MM.1S (cell line): ENCODE data around the gene NLRP8.

ENCODE experiments used
- DNase-seq: peaks from one replicate; pipeline ENCODE4 v3.0.0-alpha.2; 2015
- H2AFZ ChIP-seq: fragments of 300-600 bp; sonication (generic); 2 replicates; pipeline ENCODE4 v1.6.0; 2016; ENCODE audit warnings: antibody characterized with exemption, low read length
- H3F3A ChIP-seq: fragments of 300-600 bp; sonication (generic); 2 replicates; pipeline ENCODE4 v1.6.1; 2016; ENCODE audit warnings: mild to moderate bottlenecking, antibody characterized with exemption, low read length, moderate library complexity, mixed read lengths; ENCODE audit not compliant: insufficient read depth
- H3K27ac ChIP-seq: fragments of 300-600 bp; sonication (generic); 2 replicates; pipeline ENCODE4 v1.5.1; 2016; ENCODE audit warnings: mild to moderate bottlenecking, low read length
- H3K27me3 ChIP-seq: fragments of 300-600 bp; sonication (generic); replicated peaks from 2 replicates; pipeline ENCODE4 v1.6.0; 2016; ENCODE audit warnings: low read length; ENCODE audit not compliant: insufficient read depth
- H3K36me3 ChIP-seq: fragments of 300-600 bp; sonication (generic); replicated peaks from 2 replicates; pipeline ENCODE4 v1.6.1; 2016; ENCODE audit warnings: mild to moderate bottlenecking, low read length, mixed read lengths; ENCODE audit not compliant: insufficient read depth
- H3K4me1 ChIP-seq: fragments of 300-600 bp; sonication (generic); 2 replicates; pipeline ENCODE4 v1.6.1; 2016; ENCODE audit warnings: low read length, mixed read lengths
- H3K4me2 ChIP-seq: fragments of 300-600 bp; sonication (generic); 2 replicates; pipeline ENCODE4 v1.6.0; 2016; ENCODE audit warnings: low read depth, low read length
- H3K4me3 ChIP-seq: fragments of 300-600 bp; sonication (generic); 2 replicates; pipeline ENCODE4 v1.5.1; 2016; ENCODE audit warnings: low read length, mixed read lengths
- H3K79me2 ChIP-seq: fragments of 300-600 bp; sonication (generic); 2 replicates; pipeline ENCODE4 v1.6.1; 2016; ENCODE audit warnings: mixed run types, low read length, mixed read lengths
- H3K9ac ChIP-seq: fragments of 300-600 bp; sonication (generic); 2 replicates; pipeline ENCODE4 v1.6.1; 2016; ENCODE audit warnings: low read length, mixed read lengths
- H3K9me2 ChIP-seq: fragments of 300-600 bp; sonication (generic); replicated peaks from 2 replicates; pipeline ENCODE4 v1.6.1; 2016; ENCODE audit warnings: mild to moderate bottlenecking, low read length, mixed read lengths; ENCODE audit not compliant: insufficient read depth
- H3K9me3 ChIP-seq: fragments of 300-600 bp; sonication (generic); replicated peaks from 2 replicates; pipeline ENCODE4 v1.6.1; 2016; ENCODE audit warnings: mild to moderate bottlenecking, low read length, mixed read lengths; ENCODE audit not compliant: insufficient read depth
- H4K20me1 ChIP-seq: fragments of 300-600 bp; sonication (generic); 2 replicates; pipeline ENCODE4 v1.6.1; 2016; ENCODE audit warnings: mild to moderate bottlenecking, low read length, moderate library complexity, mixed read lengths; ENCODE audit not compliant: insufficient read depth
- EZH2 ChIP-seq: fragments of 300-600 bp; sonication (generic); optimal IDR thresholded peaks from 2 replicates; pipeline ENCODE3; 2017; ENCODE audit warnings: low read depth, mild to moderate bottlenecking, antibody characterized with exemption, low read length, mixed read lengths
- EZH2phosphoT487 ChIP-seq: fragments of 300-600 bp; sonication (generic); IDR thresholded peaks from 2 replicates; pipeline ENCODE4 v1.6.1; 2018; ENCODE audit warnings: antibody characterized with exemption, low read length
- TF ChIP-seq, protein P1 (sequence below): fragments of 300-600 bp; sonication (generic); IDR thresholded peaks from 2 replicates; pipeline ENCODE4 v1.5.1; 2016; ENCODE audit warnings: antibody characterized with exemption, low read length, mixed read lengths

Gene NLRP8

GRCh38 chr19:55902080-55902751, 45.4 kb upstream of the NLRP8 start:
- Histone ChIP-seq H3F3A (no peaks in the 10 kb centered on the region), H3K27ac (no peak overlapping the region), H3K9ac (no peak overlapping the region), H3K4me1 (no peaks in the 10 kb centered on the region), H3K36me3 (no peaks in the 10 kb centered on the region), H3K9me2 (no peaks in the 10 kb centered on the region), H3K9me3 (no peaks in the 10 kb centered on the region), H3K4me3 (no peak overlapping the region), H3K4me2 (no peak overlapping the region), H2AFZ (no peak overlapping the region), H4K20me1 (no peaks in the 10 kb centered on the region), H3K27me3 (no peaks in the 10 kb centered on the region), H3K79me2 (no peaks in the 10 kb centered on the region)
- TF ChIP-seq EZH2phosphoT487, result no peak
- TF ChIP-seq, protein P1, sequence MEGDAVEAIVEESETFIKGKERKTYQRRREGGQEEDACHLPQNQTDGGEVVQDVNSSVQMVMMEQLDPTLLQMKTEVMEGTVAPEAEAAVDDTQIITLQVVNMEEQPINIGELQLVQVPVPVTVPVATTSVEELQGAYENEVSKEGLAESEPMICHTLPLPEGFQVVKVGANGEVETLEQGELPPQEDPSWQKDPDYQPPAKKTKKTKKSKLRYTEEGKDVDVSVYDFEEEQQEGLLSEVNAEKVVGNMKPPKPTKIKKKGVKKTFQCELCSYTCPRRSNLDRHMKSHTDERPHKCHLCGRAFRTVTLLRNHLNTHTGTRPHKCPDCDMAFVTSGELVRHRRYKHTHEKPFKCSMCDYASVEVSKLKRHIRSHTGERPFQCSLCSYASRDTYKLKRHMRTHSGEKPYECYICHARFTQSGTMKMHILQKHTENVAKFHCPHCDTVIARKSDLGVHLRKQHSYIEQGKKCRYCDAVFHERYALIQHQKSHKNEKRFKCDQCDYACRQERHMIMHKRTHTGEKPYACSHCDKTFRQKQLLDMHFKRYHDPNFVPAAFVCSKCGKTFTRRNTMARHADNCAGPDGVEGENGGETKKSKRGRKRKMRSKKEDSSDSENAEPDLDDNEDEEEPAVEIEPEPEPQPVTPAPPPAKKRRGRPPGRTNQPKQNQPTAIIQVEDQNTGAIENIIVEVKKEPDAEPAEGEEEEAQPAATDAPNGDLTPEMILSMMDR, result no peak
- no peak for TF ChIP-seq EZH2
- no peak for DNase-seq

DNA sequence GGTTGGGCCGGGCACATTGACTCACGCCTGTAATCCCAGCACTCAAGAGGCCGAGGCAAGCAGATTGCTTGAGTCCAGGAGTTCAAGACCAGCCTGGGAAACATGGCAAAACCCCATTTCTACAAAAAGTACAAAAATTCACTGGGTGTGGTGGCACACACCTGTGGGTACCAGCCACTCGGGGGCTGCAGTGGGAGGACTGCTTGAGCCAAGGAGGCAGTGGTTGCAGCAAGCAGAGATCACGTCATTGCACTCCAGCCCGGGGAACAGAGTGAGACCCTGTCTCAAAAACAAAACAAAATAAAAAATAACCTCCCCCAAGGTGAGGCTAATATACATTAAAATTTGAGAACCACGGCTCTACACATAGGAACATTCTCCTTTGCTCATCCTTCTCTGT, 40.3 kb upstream of the NLRP8 start:
- Histone ChIP-seq H3K4me3 (no peak overlapping the region), H3K4me1 (no peaks in the 10 kb centered on the region), H3F3A (no peaks in the 10 kb centered on the region), H3K9me2 (no peaks in the 10 kb centered on the region), H3K4me2 (no peak overlapping the region), H4K20me1 (no peaks in the 10 kb centered on the region), H3K9ac (no peak overlapping the region), H3K27me3 (no peaks in the 10 kb centered on the region), H3K79me2 (no peaks in the 10 kb centered on the region), H3K9me3 (no peaks in the 10 kb centered on the region), H2AFZ (no peak overlapping the region), H3K36me3 (no peaks in the 10 kb centered on the region), H3K27ac (no peak overlapping the region)
- TF ChIP-seq EZH2phosphoT487, result no peak
- TF ChIP-seq EZH2, result no peak
- TF ChIP-seq, protein P1, result no peak
- DNase-seq, result no peak

DNA sequence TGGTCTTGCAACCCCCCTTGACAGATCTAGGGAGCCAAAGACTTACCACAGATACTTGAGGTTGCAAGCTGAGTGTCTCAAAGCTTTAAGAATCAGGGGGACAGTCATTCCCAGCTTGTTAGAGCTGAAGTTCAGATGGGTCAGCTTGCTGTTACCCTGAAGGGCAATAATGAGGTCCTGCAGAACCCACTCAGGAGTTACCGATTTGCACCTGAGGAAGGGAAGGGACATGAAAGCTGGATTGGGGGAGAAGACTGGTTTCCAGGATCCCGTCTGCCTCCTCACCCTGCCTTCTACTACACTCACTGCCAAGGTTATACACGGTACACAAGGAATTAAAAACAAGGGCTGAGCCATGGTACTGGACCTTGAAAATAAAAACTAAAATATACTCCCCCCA, 39.9 kb upstream of the NLRP8 start:
- no peaks in the 10 kb centered on the region for H3K4me1 ChIP-seq

More for the DNA sequence above, 39.9 kb upstream of the NLRP8 start:
- TF ChIP-seq, protein P1, result no peak
- TF ChIP-seq EZH2, result no peak
- TF ChIP-seq EZH2phosphoT487, result no peak
- Histone ChIP-seq H3K27me3 (no peaks in the 10 kb centered on the region), H3K36me3 (no peaks in the 10 kb centered on the region), H4K20me1 (no peaks in the 10 kb centered on the region), H3K9me2 (no peaks in the 10 kb centered on the region), H3K9me3 (no peaks in the 10 kb centered on the region), H3K9ac (no peak overlapping the region), H3F3A (no peaks in the 10 kb centered on the region), H3K79me2 (no peaks in the 10 kb centered on the region), H3K4me3 (no peak overlapping the region), H2AFZ (no peak overlapping the region), H3K27ac (no peak overlapping the region), H3K4me2 (no peak overlapping the region)
- DNase-seq, result no peak
